Tongue (tissue), 2 donors: Measurements from ENCODE around the gene PRDM10. TPM values are rescaled to one million over a fixed set of nuclear protein-coding genes. Genes with fewer than 3 reads are reported as not detected.
A peak's percentile ranks its signal among the peaks of the same experiment; 100 is the strongest.
"Not testable (repeated sequence)": the region's sequence is repeated elsewhere in the genome, so short reads cannot be mapped to it uniquely, and the experiment has no call there.

Experiments
- DNase-seq: peaks from one replicate; pipeline ENCODE4 v3.0.0-alpha.2; 2015
- total RNA-seq: library from RNA; depleted of rRNA; stranded (reverse); fragments of >200 nt; gene quantifications from one replicate; pipeline ENCODE4 v1.2.3, GENCODE V29; 2014

The PRDM10 gene
- total RNA-seq, 1 donor from 2014 or later: 7.5 TPM

DNA sequence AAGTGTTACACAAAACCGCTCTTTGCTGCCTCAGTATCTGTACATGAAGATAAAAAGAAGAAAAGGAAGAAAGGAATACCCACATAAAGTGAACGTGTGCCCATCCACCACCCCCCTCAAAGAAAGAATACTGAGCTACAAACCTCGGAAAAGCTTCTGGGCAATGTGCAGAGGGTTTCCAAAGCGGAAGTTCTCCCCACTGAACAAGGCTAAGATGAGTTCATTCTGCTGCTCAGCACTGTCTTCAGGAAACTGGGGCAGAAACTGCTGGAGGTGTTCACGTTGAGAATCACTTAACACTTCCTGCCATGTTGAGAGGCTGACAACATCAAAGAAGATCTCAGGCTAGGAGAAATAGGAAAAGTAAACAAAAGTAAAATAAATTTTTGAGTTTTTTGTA, 114.2 kb downstream of the PRDM10 start:
- DNase-seq: no peak

DNA sequence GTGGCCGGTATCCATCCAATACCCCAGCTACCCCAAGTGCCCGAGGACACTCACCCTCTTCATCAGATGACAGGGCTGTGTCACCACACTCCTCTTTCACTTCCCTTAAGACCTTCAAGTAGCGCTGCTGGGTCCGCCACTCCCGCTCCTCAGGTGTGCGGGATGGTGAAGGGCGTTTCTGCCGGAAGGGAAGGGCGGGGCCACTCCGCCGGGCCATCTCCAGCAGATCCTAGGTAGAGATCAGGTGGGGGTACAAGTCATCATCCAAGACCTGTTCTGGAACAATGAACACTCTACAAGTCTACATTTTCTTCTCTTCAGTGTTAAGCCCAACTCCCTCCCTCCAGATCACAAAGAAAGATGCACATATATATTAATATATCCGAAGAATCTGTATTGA, 117.3 kb downstream of the PRDM10 start:
- no peak for DNase-seq

DNA sequence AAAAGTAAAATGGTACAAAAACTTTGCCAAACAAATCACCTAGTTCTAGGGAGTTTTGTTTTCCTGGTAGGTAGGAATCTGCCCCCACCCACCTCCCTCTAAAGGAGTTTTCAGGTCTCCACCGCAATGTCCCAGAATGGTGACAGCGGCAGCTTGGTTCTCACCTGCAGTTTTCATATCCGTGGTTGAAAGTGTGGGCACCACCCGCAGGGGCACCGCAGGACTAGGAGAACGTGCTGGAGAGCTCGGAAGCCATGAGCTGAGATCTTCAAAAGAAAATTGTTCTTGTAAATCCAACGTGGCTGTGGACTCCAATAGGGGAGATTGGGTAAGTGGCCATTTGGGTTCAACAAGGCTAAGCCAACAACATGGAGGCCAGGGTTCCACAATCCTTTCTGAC, 118.1 kb downstream of the PRDM10 start:
- DNase-seq: no peak

DNA sequence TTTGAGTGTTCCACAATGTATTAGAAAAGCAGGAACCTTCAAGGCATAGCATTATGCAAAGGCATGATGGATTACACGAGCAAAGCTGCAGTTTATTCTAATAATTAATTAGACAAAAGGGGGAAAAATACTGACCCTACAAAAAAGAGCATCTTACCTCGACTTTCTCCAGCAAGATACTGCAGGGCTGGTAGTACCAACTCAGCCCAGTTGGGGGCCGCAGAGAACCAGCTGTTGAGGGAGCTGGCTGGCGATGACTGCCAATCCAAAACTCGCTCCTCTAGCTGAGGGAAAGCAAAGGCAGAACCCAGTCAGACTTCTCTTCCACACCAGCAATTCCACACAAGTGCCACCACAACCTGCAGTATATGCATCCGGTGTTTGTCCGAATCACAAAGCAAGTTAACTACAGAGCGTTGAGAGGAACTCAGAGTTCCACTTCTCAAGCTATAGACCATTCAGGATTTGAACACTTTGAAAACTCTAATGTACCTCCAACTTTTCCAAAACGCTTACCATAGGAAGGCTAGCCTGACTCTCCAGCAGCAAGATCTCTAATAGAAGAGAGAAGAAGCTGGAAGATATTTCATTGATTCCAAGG, 121.0 kb downstream of the PRDM10 start:
- DNase-seq: peak; percentile 44

DNA sequence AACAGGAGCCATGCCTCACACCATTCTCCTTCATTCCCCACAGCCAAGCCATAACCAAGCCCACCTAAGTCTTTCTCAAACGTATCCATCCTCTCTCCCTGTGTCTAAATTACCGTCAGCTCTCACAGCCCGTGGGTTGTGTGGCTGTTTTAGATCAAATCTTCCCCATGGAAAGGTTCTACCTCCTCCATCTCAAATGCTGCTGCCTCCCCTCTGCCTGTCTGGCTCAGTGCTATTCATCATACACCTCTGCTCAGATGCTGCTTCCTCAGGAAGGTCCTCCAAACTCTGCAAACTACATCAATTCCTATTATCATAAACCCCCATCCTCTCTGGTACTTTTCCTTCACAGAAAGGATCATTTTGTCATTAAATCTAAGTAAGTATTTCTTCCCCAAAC, 122.3 kb downstream of the PRDM10 start:
- no peak for DNase-seq

DNA sequence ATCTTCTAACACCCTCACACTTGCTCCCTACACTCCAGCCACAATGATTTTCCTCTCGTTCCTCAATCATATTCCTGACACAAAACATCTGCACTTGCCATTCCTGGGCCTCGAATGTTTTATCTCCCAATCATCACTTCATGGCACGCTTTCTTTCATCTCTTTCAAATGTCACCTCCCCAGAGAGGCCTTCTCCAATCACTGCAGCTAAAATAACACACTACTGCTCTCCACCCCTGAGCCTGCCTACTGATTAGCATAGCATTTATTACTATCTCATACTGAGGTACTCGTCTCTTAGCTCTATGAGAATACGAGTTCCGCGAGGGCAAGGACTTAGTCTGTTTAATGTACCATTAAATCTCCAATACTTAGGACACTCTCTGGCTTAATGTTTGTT, 130.7 kb downstream of the PRDM10 start:
- DNase-seq: no peak

DNA sequence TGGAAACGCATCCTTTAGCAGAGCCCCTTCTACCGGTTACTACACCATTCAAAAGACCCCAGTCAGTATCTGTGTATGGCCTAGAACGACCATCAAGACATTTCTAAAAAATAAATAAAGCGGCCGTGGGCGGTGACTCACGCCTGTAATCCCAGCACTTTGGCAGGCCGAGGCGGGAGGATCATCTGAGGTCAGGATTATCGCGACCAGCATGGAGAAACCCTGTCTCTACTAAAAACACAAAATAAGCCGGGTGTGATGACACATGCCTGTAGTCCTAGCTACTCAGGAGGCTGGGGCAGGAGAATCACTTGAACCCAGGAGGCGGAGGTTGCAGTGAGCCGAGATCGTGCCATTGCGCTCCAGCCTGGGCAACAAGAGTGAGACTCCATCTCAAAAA, 134.0 kb downstream of the PRDM10 start:
- not testable (repeated sequence) for DNase-seq

DNA sequence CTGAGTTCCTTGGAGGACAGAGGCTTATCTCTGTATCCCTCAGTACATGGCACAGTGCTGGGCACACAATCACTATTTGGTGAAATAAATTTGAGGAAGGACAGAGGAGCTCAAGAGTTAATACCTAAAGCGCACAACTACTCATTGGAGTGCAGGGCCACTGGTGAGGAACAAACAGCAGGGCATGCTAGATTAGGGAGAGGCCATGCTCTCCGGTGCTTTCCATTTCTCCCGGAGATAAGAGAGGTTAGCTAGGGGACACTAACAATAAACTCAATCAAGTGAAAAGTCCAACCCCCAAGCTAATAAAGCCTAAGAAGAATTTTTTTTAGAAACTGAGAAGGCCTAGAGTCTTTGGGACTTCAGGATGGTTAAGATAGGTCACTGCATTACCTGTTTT, 136.3 kb downstream of the PRDM10 start:
- DNase-seq: no peak

DNA sequence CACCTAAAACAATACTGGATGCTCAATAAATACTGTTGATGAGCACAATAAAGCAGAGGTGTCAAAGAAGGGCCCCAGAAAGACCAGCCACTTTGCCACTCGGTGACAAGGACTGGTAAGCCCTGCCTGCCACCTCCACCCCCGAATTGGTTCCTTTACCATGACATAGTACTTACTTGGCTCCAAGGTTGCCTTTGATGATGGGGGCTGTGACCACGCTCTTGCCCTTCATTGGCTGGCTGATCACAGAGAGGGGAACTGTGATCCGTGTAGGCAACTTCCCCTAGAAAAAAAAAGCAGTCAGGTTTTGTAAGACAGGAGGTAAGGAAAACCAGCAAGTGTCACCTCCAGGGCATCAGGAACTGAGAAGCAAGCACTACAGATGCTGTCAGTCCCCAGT, 136.9 kb downstream of the PRDM10 start:
- DNase-seq: no peak

DNA sequence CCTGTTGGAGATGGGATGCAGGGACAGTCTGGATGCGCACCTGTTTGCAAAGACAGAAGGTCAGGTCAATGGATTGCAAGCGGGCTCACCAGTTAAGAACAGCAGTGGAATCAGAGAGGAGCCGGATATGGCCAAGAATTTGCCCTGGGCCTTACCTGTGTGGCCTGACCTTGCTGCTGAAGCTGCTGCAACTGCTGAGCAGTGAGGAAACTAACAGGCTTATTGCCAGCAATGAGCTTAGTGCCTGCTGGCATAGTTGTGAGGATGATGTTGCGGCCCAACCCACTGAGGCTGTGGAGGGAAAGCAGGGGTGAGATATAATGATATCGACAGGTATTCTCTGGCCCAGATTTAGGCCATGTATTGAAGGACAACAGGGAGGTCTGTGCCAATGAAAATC, 137.8 kb downstream of the PRDM10 start:
- DNase-seq: no peak

DNA sequence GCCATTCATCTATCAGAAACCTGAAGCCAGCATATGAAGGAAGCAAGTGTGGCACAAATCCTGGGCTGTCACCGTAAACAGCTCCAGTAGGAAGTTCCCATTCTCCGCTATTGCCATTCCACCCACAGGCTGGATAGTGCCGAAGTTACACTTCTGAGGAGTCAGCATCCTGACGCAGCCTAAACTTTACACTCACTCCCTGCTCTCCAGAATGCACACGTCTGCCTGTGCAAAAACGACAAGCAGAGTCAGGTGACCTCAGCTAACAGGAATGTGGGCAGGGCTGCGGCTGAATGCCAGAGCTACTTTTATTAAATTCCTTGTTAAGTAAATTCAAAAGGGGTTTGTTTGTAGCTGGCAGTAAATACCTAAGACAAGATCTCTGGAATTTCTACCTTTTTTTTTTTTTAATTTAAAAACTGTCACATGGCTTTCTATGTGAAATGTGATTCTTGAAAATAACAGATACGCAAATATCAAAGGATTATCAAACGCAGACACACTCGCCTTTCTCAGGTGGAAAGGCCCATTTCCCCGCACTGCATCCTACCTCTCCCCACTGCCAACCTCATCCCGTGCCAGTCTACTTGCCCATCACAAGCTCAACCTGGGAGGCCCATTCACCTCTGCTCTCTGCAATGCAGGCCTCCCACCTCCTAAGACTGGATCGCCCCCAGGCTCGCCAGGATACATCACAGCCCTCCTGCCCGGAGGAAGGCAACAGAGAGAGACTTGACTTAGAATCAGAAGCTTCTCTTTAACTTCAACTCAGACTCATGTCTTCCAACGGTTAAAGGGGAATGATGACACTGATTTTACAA, 140.7 kb downstream of the PRDM10 start:
- peak; percentile 82 for DNase-seq

DNA sequence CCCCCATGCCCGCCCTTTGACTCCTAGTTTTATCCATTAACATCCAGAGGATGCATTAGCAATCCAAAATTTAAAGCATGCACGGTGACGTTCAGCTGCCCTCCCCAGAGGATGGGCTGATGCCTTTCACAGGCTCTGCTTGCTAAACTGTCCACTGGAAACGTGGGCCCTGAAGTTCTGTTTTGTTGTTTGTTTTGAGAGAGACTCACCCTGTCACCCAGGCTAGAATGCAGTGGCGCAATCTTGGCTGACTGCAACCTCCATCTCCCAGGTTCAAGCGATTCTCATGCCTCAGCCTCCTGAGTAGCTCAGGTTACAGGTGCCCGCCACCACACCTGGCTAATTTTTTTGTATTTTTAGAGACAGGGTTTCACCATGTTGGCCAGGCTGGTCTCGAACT, 146.6 kb downstream of the PRDM10 start:
- DNase-seq: no peak

DNA sequence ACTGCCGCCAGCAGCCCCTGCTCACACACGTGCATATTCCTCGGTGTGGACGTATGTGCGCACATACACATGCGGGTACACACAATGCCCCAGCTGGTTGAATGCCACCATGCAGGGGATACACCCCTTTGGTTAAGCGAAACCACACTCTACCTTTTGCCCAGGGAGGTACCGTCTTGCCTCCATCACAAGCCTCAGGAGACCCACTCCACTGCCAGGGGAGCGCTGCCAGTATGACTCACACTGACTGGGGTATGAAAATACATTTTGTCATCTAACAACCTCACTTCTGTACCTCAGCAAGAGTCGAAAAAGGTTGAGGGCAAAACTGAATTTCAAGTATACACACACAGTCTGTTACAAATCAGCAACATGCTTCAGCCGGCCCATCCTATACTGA, 147.5 kb downstream of the PRDM10 start:
- no peak for DNase-seq

DNA sequence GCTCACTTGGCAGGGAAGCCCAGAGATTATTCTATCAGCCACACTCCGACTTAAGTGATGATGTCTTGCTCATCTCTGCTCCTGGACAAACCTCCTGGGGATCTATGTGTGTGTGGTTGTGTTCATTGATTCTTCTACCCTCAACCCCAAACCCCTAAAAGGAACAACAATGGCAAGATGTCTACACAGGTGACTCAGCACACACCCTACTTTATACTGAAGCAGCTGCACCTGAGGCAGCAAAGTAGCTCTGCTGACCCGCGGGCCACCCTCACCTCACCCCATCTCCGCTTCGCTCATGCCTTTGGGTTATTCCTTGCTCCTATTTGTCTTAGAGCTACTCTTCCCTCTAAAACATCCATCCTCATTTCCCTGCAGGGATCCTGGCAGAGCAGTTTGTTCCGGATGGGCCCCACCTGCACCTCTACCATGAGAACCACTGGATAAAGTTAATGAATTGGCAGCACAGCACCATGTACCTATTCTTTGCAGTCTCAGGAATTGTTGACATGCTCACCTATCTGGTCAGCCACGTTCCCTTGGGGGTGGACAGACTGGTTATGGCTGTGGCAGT, 148.3 kb downstream of the PRDM10 start:
- no peak for DNase-seq

DNA sequence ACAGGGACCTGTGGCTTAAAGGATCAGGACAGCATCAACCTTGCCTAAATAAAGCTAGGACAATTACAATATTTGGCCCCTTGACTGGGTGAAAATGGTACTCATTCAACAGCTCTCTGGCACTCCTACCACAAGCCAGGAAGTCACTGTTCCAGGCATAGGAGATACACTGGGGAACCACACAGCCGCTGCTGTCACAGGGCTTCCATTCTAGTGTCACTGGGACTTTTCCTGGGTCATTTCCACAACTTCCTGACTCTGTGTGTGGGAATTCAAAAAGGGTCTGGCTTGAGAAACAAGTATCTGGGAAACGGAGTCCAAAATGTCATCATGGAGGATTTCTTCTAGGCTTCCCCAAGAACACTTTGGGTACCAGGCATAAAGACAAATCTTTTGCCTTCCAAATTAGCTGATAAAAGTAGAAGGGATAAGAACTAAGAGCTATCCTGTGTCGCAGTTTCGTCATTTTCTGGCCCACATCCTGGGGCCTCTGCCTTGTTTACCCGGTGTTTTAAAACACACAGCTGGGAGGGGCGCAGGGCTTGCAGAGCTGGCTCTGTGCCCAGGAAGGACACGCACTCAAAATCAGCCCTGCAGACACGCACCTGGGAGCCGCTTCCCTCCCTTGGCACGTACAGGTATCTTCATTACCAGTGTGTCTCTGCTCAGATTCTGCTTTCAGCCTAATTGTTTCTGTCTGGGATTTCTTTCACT, 149.0 kb downstream of the PRDM10 start:
- DNase-seq: peak; percentile 85

DNA sequence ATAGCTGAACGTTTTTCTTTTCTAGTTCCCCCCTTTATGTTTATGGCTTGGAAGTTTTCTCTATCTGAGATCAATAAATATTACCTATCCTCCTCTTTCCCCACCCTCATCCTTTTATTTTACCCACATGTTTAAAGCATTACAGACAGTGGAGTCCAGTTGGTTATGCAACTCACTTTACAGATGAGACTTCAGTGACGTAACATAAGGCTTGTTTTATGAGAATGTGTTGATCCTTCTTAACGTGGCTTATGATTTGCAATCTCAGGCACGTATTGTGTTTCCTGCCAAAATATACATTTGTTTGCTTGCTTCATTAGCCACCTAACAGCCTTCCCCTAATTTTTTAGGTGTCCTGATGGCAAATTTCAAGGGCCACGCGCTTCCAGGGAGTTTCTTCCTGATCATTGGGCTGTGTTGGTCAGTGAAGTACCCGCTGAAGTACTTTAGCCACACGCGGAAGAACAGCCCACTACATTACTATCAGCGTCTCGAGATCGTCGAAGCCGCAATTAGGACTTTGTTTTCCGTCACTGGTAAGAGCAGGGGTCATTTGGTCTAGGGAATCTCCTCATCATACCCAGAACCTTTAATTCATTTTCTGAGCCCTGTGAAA, 150.4 kb downstream of the PRDM10 start:
- DNase-seq: no peak

Other genes with a start within 250 kb of the PRDM10 start
- gene TMEM45B, start 187.0 kb downstream of the PRDM10 start, total RNA-seq: 1.5 TPM
- gene NFRKB, start 107.3 kb downstream of the PRDM10 start, total RNA-seq: 47.2 TPM
- 159 TPM for gene APLP2, start 67.1 kb upstream of the PRDM10 start, total RNA-seq
- 9.7 TPM for gene ST14, start 156.9 kb upstream of the PRDM10 start, total RNA-seq